Ovary (tissue), 10 donors: ENCODE data around the gene DMWD. TPM values are rescaled to one million over a fixed set of nuclear protein-coding genes. Genes with fewer than 3 reads are reported as not detected.

Experiments used
- DNase-seq, 5 donors: peaks; one replicate each; pipeline ENCODE4 v3.0.0-alpha.2; 2019 to 2020
- H3K27ac ChIP-seq, 2 donors: fragments of 200-600 bp; one replicate each; pipeline versions ENCODE4 v1.5.1 to v1.8.0; 2019 to 2022
- H3K27me3 ChIP-seq: fragments of 200-600 bp; one replicate; pipeline ENCODE4 v1.8.0; 2022
- H3K36me3 ChIP-seq: fragments of 200-600 bp; sonication (generic); one replicate; pipeline ENCODE4 v1.5.1; 2019
- H3K4me1 ChIP-seq: one replicate; pipeline ENCODE4 v1.8.1; 2013; ENCODE audit warnings: mild to moderate bottlenecking, moderate library complexity; ENCODE audit not compliant: insufficient read depth
- H3K4me3 ChIP-seq: fragments of 200-600 bp; sonication (generic); one replicate; pipeline ENCODE4 v1.5.1; 2017
- H3K9me3 ChIP-seq, 2 donors: fragments of 200-600 bp in 1 of 2; sonication (generic) in 1 of 2; one replicate each; pipeline versions ENCODE4 v1.5.1 to v1.8.1; 2013 to 2019; ENCODE audit warnings: mild to moderate bottlenecking in 1 of 2, moderate library complexity in 1 of 2
- EP300 ChIP-seq: sonication (generic); formaldehyde crosslinking; IDR thresholded peaks from one replicate; pipeline ENCODE4 v1.6.1; 2017; ENCODE audit warnings: antibody characterized with exemption
- POLR2A ChIP-seq: fragments of 450-650 bp; IDR thresholded peaks from one replicate; pipeline ENCODE4 v1.6.1; 2017; ENCODE audit warnings: antibody characterized with exemption, mild to moderate bottlenecking, moderate library complexity
- WGBS, 3 donors: extraction: QIAGEN DNeasy Blood & Tissue Kit in 1 of 3; methylation state at CpG; one replicate each; pipeline versions ENCODE4 v1.1.5 to v1.1.7; 2013 to 2017; 5-methylcytosine and 5-hydroxymethylcytosine counted together
- intact Hi-C, 4 donors: fragments of 100-400 bp; cut with DNase I; formaldehyde crosslinking; loops; one replicate each; pipeline versions ENCODE4 v1.11.0 to v1.15.1; 2022 to 2023
- long read RNA-seq, 3 donors: library from polyadenylated mRNA in 2 of 3; unstranded in 2 of 3; transcript quantifications; one replicate each; pipeline ENCODE4 v2.0.0 and lab custom pipeline, GENCODE V29; 2021 to 2026
- polyA plus RNA-seq, 2 donors: library from polyadenylated mRNA; stranded (reverse); fragments of 200-250 nt in 1 of 2; fragments of 350-450 nt in 1 of 2; fragmentation: Illumina TruSeq in 1 of 2; extraction: RNeasy Lipid Tissue Mini Kit (QIAGEN cat#74804) in 1 of 2; gene quantifications; one replicate each; pipeline ENCODE4 v1.2.3, GENCODE V29; 2013 to 2014
- total RNA-seq, 7 donors: library from RNA; depleted of rRNA in 2 of 7; stranded (reverse); fragments of >200 nt in 2 of 7; fragmentation: NEBNext Ultra II Directional in 3 of 7; extraction: Animal tissue kit (Norgen Biotek cat#: 25700) in 3 of 7; gene quantifications; one replicate each; pipeline versions ENCODE4 v1.1.0 to v1.2.4, GENCODE V29; 2016 to 2023
- TF ChIP-seq, protein P1 (sequence below), 3 donors: fragments of 450-650 bp in 2 of 3; fragments of 200-600 bp in 1 of 3; IDR thresholded peaks; one replicate each; pipeline versions ENCODE4 v1.5.1 to v1.8.0; 2016 to 2022; ENCODE audit warnings: antibody characterized with exemption in 3 of 3, mild to moderate bottlenecking in 1 of 3
- donor health status: DM: no; HTN: no; CAD: no; lungs with moderate emphysema.
- donor health status: DM: no; HTN: no; CAD: no.
- donor health status: Bipolar disorder and iron deficiency.
- donor health status: DM: yes; HTN: yes; CAD: no.
- donor health status: DM: no; HTN: no; CAD: no.
- donor health status: DM: yes; HTN: yes; CAD: no.

DMWD gene, protein sequence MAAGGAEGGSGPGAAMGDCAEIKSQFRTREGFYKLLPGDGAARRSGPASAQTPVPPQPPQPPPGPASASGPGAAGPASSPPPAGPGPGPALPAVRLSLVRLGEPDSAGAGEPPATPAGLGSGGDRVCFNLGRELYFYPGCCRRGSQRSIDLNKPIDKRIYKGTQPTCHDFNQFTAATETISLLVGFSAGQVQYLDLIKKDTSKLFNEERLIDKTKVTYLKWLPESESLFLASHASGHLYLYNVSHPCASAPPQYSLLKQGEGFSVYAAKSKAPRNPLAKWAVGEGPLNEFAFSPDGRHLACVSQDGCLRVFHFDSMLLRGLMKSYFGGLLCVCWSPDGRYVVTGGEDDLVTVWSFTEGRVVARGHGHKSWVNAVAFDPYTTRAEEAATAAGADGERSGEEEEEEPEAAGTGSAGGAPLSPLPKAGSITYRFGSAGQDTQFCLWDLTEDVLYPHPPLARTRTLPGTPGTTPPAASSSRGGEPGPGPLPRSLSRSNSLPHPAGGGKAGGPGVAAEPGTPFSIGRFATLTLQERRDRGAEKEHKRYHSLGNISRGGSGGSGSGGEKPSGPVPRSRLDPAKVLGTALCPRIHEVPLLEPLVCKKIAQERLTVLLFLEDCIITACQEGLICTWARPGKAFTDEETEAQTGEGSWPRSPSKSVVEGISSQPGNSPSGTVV
- total RNA-seq (10 to 100 TPM; 28.4 to 85.4 (median 61.1) TPM), polyA plus RNA-seq (10 to 100 TPM; 11.4 to 33.9 TPM)
- long read RNA-seq, donor 1, partial matches to known transcripts, result 22 of 26 reads
- long read RNA-seq, donor 1, other reads (novel, unspliced or antisense), result 0 of 26 reads
- long read RNA-seq, donor 2, transcript DMWD-201 (5 exons, 3,305 nt), result major isoform, 12 of 36 reads
- long read RNA-seq, donor 2, transcript DMWD-207 (1 exons, 782 nt), result minor isoform, 6 of 36 reads
- long read RNA-seq, donor 2, partial matches to known transcripts, result 7 of 36 reads
- long read RNA-seq, donor 2, other reads (novel, unspliced or antisense), result 0 of 36 reads
- long read RNA-seq, donor 3, transcript DMWD-201 (5 exons, 3,305 nt), result major isoform, 56 of 164 reads
- long read RNA-seq, donor 3, transcript DMWD-202 (4 exons, 3,292 nt), result major isoform, 56 of 164 reads
- long read RNA-seq, donor 3, transcript DMWD-205 (2 exons, 643 nt), result minor isoform, 13 of 164 reads
- long read RNA-seq, donor 3, partial matches to known transcripts, result 33 of 164 reads
- long read RNA-seq, donor 3, other reads (novel, unspliced or antisense), result 5 of 164 reads

DNA sequence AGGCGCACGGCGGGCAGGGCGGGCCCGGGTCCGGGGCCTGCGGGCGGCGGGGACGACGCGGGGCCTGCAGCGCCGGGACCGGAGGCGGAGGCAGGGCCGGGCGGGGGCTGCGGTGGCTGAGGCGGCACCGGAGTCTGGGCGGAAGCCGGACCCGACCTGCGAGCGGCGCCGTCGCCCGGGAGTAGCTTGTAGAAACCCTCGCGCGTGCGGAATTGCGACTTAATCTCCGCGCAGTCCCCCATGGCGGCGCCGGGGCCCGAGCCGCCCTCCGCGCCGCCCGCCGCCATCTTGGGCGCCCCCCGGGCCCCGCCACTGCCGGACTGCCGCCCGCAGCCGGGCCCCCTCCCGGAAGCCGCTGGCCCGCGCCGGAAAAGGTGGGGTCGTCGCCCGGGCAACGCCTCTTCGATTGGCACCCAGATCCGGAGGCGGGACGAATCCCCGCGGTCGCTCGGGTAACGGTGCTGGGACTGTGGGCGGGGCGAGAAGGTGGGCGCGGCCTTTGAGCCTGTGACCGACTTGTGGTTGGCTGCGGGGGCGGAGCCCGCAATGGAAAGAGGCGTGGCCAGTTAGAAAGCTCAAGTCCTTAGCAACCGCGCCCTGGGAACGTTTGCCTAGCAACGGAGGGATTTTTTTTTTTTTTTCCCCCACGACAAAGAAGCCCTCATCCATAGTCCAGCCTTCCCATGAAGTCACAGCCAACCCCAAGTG, at the start of gene DMWD:
DMWD (minus strand) TSS at position 376 of the 708 bp plus-strand sequence; CDS start at position 287, 89 bp downstream.
- Histone ChIP-seq H3K4me1 (peaks cover 6% of the 10 kb centered on the region), H3K9me3 (no peaks in the 10 kb centered on the region), H3K27ac (peak within 1 kb of the TSS in 1 of 2 donors; percentile 82), H3K27me3 (no peaks in the 10 kb centered on the region), H3K36me3 (no peaks in the 10 kb centered on the region), H3K4me3 (peak within 1 kb of the TSS; percentile 68)
- 0 to 2% (median 1%) methylated on average over 65 to 86 of the region's 86 CpGs for WGBS, 3 donors
- intact Hi-C loops, result no loop called here
- DNase-seq, result peak; percentile 100
- TF ChIP-seq EP300 (peak; percentile 28), POLR2A (peak; percentile 62)
- TF ChIP-seq, protein P1, sequence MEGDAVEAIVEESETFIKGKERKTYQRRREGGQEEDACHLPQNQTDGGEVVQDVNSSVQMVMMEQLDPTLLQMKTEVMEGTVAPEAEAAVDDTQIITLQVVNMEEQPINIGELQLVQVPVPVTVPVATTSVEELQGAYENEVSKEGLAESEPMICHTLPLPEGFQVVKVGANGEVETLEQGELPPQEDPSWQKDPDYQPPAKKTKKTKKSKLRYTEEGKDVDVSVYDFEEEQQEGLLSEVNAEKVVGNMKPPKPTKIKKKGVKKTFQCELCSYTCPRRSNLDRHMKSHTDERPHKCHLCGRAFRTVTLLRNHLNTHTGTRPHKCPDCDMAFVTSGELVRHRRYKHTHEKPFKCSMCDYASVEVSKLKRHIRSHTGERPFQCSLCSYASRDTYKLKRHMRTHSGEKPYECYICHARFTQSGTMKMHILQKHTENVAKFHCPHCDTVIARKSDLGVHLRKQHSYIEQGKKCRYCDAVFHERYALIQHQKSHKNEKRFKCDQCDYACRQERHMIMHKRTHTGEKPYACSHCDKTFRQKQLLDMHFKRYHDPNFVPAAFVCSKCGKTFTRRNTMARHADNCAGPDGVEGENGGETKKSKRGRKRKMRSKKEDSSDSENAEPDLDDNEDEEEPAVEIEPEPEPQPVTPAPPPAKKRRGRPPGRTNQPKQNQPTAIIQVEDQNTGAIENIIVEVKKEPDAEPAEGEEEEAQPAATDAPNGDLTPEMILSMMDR (IDR thresholded peaks at IDR 0.05), result peak in 1 of 3 donors; percentile 14

DNA sequence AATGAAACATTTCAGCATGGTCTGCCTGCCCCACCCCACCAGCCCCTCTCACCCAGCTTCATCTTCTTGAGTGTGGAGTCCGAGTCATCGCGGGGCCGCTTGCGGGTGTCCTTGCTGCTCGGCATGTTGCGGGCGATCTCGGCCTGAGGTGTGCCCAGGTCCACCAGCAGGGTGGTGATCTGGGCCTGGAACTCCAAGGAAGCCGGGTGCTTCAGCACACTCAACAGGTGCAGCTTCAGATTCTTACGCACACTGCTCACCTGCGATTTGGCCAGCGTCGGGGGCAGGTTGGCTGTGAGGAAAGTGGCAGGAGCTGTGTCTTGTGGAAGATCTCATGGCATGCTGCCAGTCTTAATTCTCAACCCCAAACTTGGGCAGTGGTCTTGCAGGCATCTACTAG, 49.6 kb upstream of the DMWD start:
- Histone ChIP-seq H3K9me3 (no peaks in the 10 kb centered on the region), H3K27me3 (no peaks in the 10 kb centered on the region), H3K4me3 (no peak overlapping the region), H3K36me3 (no peaks in the 10 kb centered on the region), H3K4me1 (no peaks in the 10 kb centered on the region), H3K27ac (no peak overlapping the region)
- intact Hi-C loops, result no loop called here
- 93 to 97% (median 95%) methylated on average over 14 of the region's 14 CpGs for WGBS, 3 donors
- no peak for DNase-seq
- TF ChIP-seq, protein P1 (IDR thresholded peaks at IDR 0.05), result no peak
- TF ChIP-seq EP300, result no peak

DNA sequence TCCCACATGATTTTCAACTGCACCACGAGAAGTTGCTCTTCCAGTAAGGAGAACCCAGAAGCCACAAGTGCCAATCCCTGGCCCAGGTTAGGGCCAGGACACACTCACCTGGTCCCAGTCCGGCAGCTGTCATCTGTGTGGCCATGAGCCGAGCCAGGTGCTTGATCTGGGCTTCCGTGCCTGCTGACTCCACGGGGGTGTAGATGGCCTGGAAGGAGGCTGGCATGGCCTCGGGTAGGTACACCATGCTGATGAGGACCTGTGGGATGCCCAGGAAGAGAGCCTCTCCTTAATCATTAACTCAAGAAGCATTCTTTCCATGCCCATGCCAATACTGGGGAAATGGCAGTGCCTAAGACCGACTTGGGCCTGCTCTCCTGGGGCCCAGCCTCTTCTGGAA, 42.3 kb upstream of the DMWD start:
- WGBS, 3 donors, result 85 to 91% (median 87%) methylated on average over 7 of the region's 7 CpGs
- no peak for DNase-seq
- intact Hi-C loops, result no loop called here
- Histone ChIP-seq H3K27ac (no peak overlapping the region), H3K4me3 (no peak overlapping the region), H3K4me1 (no peaks in the 10 kb centered on the region), H3K27me3 (no peaks in the 10 kb centered on the region), H3K9me3 (no peaks in the 10 kb centered on the region), H3K36me3 (no peaks in the 10 kb centered on the region)
- TF ChIP-seq EP300 (no peak), POLR2A (no peak)
- TF ChIP-seq, protein P1 (IDR thresholded peaks at IDR 0.05), result no peak
